ENCODE data around the gene MYH6.

DNA sequence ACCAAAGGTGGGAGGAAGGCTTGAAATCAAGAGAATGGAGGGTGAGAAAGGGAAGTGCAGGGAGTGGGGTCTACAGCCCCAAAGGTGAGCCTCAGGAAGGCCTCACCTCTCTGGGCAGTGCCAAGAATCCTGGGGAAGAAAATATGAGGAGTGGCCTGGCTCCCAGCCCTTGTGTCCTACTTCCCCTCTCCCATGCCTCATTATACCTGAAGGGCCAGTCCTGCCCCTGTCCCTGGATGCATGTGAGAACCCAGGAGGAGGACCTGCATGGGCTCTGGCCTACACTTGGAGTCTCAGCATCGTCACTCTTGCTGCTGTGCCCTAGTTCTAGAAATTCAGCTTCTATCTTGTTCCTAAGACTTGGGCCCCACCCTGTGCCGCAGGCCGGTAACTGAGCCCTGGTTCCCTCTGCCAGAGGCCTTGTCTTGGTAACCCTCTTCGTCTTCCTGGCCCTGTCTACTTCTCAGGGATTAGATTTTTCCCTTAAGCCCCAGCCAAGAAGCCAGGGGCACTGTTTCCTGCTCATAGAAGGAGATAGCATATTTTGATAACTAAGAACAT is 38.3 kb upstream of the MYH6 start:
- TF ChIP-seq FOXA1 (IDR thresholded peaks at IDR 0.05) (no peak), TAF1 (conservative IDR thresholded peaks at IDR 0.05) (no peak), RAD21 (IDR thresholded peaks at IDR 0.05) (no peak), YY1 (IDR thresholded peaks at IDR 0.05) (no peak), GABPA (IDR thresholded peaks at IDR 0.05 in 1 of 2, conservative IDR thresholded peaks at IDR 0.05 in 1 of 2) (no peak)
- TF ChIP-seq, protein P1, sequence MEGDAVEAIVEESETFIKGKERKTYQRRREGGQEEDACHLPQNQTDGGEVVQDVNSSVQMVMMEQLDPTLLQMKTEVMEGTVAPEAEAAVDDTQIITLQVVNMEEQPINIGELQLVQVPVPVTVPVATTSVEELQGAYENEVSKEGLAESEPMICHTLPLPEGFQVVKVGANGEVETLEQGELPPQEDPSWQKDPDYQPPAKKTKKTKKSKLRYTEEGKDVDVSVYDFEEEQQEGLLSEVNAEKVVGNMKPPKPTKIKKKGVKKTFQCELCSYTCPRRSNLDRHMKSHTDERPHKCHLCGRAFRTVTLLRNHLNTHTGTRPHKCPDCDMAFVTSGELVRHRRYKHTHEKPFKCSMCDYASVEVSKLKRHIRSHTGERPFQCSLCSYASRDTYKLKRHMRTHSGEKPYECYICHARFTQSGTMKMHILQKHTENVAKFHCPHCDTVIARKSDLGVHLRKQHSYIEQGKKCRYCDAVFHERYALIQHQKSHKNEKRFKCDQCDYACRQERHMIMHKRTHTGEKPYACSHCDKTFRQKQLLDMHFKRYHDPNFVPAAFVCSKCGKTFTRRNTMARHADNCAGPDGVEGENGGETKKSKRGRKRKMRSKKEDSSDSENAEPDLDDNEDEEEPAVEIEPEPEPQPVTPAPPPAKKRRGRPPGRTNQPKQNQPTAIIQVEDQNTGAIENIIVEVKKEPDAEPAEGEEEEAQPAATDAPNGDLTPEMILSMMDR (IDR thresholded peaks at IDR 0.05; ENCODE audit: low read depth, low read length, missing input control) = no peak
- TF ChIP-seq, protein P2, sequence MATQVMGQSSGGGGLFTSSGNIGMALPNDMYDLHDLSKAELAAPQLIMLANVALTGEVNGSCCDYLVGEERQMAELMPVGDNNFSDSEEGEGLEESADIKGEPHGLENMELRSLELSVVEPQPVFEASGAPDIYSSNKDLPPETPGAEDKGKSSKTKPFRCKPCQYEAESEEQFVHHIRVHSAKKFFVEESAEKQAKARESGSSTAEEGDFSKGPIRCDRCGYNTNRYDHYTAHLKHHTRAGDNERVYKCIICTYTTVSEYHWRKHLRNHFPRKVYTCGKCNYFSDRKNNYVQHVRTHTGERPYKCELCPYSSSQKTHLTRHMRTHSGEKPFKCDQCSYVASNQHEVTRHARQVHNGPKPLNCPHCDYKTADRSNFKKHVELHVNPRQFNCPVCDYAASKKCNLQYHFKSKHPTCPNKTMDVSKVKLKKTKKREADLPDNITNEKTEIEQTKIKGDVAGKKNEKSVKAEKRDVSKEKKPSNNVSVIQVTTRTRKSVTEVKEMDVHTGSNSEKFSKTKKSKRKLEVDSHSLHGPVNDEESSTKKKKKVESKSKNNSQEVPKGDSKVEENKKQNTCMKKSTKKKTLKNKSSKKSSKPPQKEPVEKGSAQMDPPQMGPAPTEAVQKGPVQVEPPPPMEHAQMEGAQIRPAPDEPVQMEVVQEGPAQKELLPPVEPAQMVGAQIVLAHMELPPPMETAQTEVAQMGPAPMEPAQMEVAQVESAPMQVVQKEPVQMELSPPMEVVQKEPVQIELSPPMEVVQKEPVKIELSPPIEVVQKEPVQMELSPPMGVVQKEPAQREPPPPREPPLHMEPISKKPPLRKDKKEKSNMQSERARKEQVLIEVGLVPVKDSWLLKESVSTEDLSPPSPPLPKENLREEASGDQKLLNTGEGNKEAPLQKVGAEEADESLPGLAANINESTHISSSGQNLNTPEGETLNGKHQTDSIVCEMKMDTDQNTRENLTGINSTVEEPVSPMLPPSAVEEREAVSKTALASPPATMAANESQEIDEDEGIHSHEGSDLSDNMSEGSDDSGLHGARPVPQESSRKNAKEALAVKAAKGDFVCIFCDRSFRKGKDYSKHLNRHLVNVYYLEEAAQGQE (IDR thresholded peaks at IDR 0.05) = no peak
- TF ChIP-seq, protein P3, sequence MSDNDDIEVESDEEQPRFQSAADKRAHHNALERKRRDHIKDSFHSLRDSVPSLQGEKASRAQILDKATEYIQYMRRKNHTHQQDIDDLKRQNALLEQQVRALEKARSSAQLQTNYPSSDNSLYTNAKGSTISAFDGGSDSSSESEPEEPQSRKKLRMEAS (IDR thresholded peaks at IDR 0.05) = no peak

Measured in liver (tissue), 3 donors.